Gastrocnemius medialis (tissue), 4 donors: Measurements from ENCODE around the gene KCNC3. TPM values are rescaled to one million over a fixed set of nuclear protein-coding genes. Genes with fewer than 3 reads are reported as not detected.

ENCODE experiments used
- ATAC-seq, 2 donors: fragments of 150-250 bp; one replicate each; pipeline ENCODE4 v1.9.1; 2016
- DNase-seq, 2 donors: peaks; one replicate each; pipeline ENCODE4 v3.0.0-alpha.2; 2019
- H3K27ac ChIP-seq, 4 donors: fragments of 200-600 bp; sonication (generic); 1 replicate in 1 of 4; 2 replicates in 3 of 4; pipeline ENCODE4 v1.5.1; 2016 to 2018; ENCODE audit warnings: mild to moderate bottlenecking in 2 of 4, moderate library complexity in 1 of 4
- H3K27me3 ChIP-seq, 3 donors: fragments of 200-600 bp; sonication (generic) in 2 of 3; 1 replicate in 1 of 3; 2 replicates in 2 of 3; pipeline versions ENCODE4 v1.5.1 to v1.6.0; 2016 to 2019; ENCODE audit warnings: mild to moderate bottlenecking in 1 of 3, moderate library complexity in 1 of 3
- H3K36me3 ChIP-seq, 2 donors: fragments of 200-600 bp; sonication (generic) in 1 of 2; one replicate each; pipeline ENCODE4 v1.5.1; 2017 to 2018
- H3K4me1 ChIP-seq, 2 donors: fragments of 200-600 bp; sonication (generic) in 1 of 2; one replicate each; pipeline ENCODE4 v1.5.1; 2016 to 2017; ENCODE audit warnings: mild to moderate bottlenecking in 2 of 2
- H3K4me3 ChIP-seq, 4 donors: fragments of 200-600 bp; sonication (generic) in 3 of 4; 1 replicate in 1 of 4; 2 replicates in 3 of 4; pipeline ENCODE4 v1.5.1; 2016 to 2019; ENCODE audit warnings: mild to moderate bottlenecking in 2 of 4
- H3K9me3 ChIP-seq, 3 donors: fragments of 200-600 bp; sonication (generic) in 2 of 3; 1 replicate in 1 of 3; 2 replicates in 2 of 3; pipeline ENCODE4 v1.5.1; 2016 to 2019
- POLR2A ChIP-seq, 2 donors: fragments of 450-650 bp; IDR thresholded peaks; one replicate each; pipeline ENCODE4 v1.6.1; 2017; ENCODE audit warnings: antibody characterized with exemption in 2 of 2, mild to moderate bottlenecking in 2 of 2, moderate library complexity in 2 of 2
- in situ Hi-C, 4 donors: fragments of 200-750 bp; cut with MboI; loops; one replicate each; pipeline versions ENCODE4 v1.15.0 to v1.8.0; 2017; ENCODE audit warnings: low sequenced_read_pairs in 4 of 4
- intact Hi-C: fragments of 100-400 bp; cut with DNase I; formaldehyde crosslinking; loops from one replicate; pipeline ENCODE4 v1.15.1; 2023; ENCODE audit warnings: low total_unique reads
- total RNA-seq, 4 donors: library from RNA; depleted of rRNA; stranded (reverse); fragments of >200 nt; gene quantifications; one replicate each; pipeline versions ENCODE4 v1.1.0 to v1.2.3, GENCODE V29; 2016
- TF ChIP-seq, protein P1 (sequence below), 5 experiments: fragments of 450-650 bp in 3 of 5; fragments of 200-600 bp in 2 of 5; sonication (generic) in 2 of 5; IDR thresholded peaks in 4 of 5; conservative IDR thresholded peaks in 1 of 5; 1 replicate in 4 of 5; 2 replicates in 1 of 5; pipeline ENCODE4 v1.5.1; 2016 to 2019; ENCODE audit warnings: antibody characterized with exemption in 5 of 5, mild to moderate bottlenecking in 3 of 5, moderate library complexity in 3 of 5

The KCNC3 gene
- total RNA-seq, 4 donors from 2014 or later, result 0.25 to 1.4 (median 0.53) TPM

- TF ChIP-seq, protein P1, sequence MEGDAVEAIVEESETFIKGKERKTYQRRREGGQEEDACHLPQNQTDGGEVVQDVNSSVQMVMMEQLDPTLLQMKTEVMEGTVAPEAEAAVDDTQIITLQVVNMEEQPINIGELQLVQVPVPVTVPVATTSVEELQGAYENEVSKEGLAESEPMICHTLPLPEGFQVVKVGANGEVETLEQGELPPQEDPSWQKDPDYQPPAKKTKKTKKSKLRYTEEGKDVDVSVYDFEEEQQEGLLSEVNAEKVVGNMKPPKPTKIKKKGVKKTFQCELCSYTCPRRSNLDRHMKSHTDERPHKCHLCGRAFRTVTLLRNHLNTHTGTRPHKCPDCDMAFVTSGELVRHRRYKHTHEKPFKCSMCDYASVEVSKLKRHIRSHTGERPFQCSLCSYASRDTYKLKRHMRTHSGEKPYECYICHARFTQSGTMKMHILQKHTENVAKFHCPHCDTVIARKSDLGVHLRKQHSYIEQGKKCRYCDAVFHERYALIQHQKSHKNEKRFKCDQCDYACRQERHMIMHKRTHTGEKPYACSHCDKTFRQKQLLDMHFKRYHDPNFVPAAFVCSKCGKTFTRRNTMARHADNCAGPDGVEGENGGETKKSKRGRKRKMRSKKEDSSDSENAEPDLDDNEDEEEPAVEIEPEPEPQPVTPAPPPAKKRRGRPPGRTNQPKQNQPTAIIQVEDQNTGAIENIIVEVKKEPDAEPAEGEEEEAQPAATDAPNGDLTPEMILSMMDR (IDR thresholded peaks at IDR 0.05 in 4 of 5, conservative IDR thresholded peaks at IDR 0.05 in 1 of 5), result no peak
- TF ChIP-seq POLR2A (IDR thresholded peaks at IDR 0.05), result no peak
- ATAC-seq (no peak), DNase-seq (peak in 1 of 2 donors; percentile 10)
- peaks cover 28 to 38% of the 10 kb centered on the region in 2 donors for H3K4me1 ChIP-seq
- no peaks in the 10 kb centered on the region for H3K9me3 ChIP-seq
- intact Hi-C loops (no loop called here), in situ Hi-C loops (no loop called here)
- H3K4me3 ChIP-seq, result no peak overlapping the region
- H3K36me3 ChIP-seq, result no peaks in the 10 kb centered on the region
- H3K27ac ChIP-seq, result no peak overlapping the region
- H3K27me3 ChIP-seq, result peaks cover 18 to 25% (median 19%) of the 10 kb centered on the region in 3 donors
Observed at GRCh38 chr19:50327461-50328223, 1.5 kb downstream of the KCNC3 start.

- intact Hi-C loops (no loop called here), in situ Hi-C loops (no loop called here)
- no peak overlapping the region for H3K4me3 ChIP-seq
- H3K27me3 ChIP-seq, result peaks cover 14 to 25% (median 18%) of the 10 kb centered on the region in 3 donors
- peaks cover 26 to 35% of the 10 kb centered on the region in 2 donors for H3K4me1 ChIP-seq
- DNase-seq, result no peak
- TF ChIP-seq, protein P1 (IDR thresholded peaks at IDR 0.05 in 4 of 5, conservative IDR thresholded peaks at IDR 0.05 in 1 of 5), result no peak
- ATAC-seq, result no peak
- H3K27ac ChIP-seq, result no peak overlapping the region
- H3K36me3 ChIP-seq, result no peaks in the 10 kb centered on the region
- H3K9me3 ChIP-seq, result no peaks in the 10 kb centered on the region
Observed at GRCh38 chr19:50327013-50327412, 2.2 kb downstream of the KCNC3 start.

- Histone ChIP-seq H3K9me3 (no peaks in the 10 kb centered on the region), H3K36me3 (no peaks in the 10 kb centered on the region), H3K27me3 (peaks cover 12 to 25% (median 18%) of the 10 kb centered on the region in 3 donors), H3K4me1 (peaks cover 21 to 29% of the 10 kb centered on the region in 2 donors), H3K4me3 (peak overlapping the region in 1 of 4 donors; percentile 32), H3K27ac (no peak overlapping the region)
- in situ Hi-C loops (no loop called here), intact Hi-C loops (no loop called here)
- TF ChIP-seq, protein P1 (IDR thresholded peaks at IDR 0.05 in 4 of 5, conservative IDR thresholded peaks at IDR 0.05 in 1 of 5), result no peak
- TF ChIP-seq POLR2A (IDR thresholded peaks at IDR 0.05), result no peak
- ATAC-seq (no peak), DNase-seq (no peak)
Observed at GRCh38 chr19:50326101-50326664, 3.0 kb downstream of the KCNC3 start.

- peaks cover 20 to 23% of the 10 kb centered on the region in 2 donors for H3K4me1 ChIP-seq
- DNase-seq (peak in 1 of 2 donors; percentile 44), ATAC-seq (no peak)
- no peak overlapping the region for H3K27ac ChIP-seq
- no peaks in the 10 kb centered on the region for H3K9me3 ChIP-seq
- H3K4me3 ChIP-seq, result peak overlapping the region in 1 of 4 donors; percentile 32
- no peaks in the 10 kb centered on the region for H3K36me3 ChIP-seq
- in situ Hi-C loops, result no loop called here
- peaks cover 12 to 24% (median 18%) of the 10 kb centered on the region in 3 donors for H3K27me3 ChIP-seq
- TF ChIP-seq, protein P1 (IDR thresholded peaks at IDR 0.05 in 4 of 5, conservative IDR thresholded peaks at IDR 0.05 in 1 of 5), result no peak
- no peak for TF ChIP-seq POLR2A (IDR thresholded peaks at IDR 0.05)
- intact Hi-C loops, result no loop called here
Observed at GRCh38 chr19:50325310-50326100, 3.7 kb downstream of the KCNC3 start.
